ENCODE measurements around the gene DLX4. TPM values are rescaled to one million over a fixed set of nuclear protein-coding genes. Genes with fewer than 3 reads are reported as not detected.

Gene DLX4
- total and polyA plus RNA-seq, 9 donors: 0.10 TPM; not detected in 8

GRCh38 chr17:49942947-49943346 is 26.0 kb upstream of the DLX4 start:
- Histone ChIP-seq H3K9me3 (no peaks in the 10 kb centered on the region), H3K27me3 (no peaks in the 10 kb centered on the region), H3K27ac (no peak overlapping the region), H3K4me3 (no peak overlapping the region), H3K36me3 (no peaks in the 10 kb centered on the region), H3K4me1 (ENCODE audit: insufficient read depth) (no peaks in the 10 kb centered on the region)
- WGBS, 3 donors: 88 to 89% (median 89%) methylated on average over 5 of the region's 5 CpGs
- DNase-seq: no peak
- intact Hi-C loops (cut with DNase I): no loop called here
- TF ChIP-seq EP300 (IDR thresholded peaks at IDR 0.05): no peak
- TF ChIP-seq POLR2A (IDR thresholded peaks at IDR 0.05): no peak
- TF ChIP-seq, protein P1, sequence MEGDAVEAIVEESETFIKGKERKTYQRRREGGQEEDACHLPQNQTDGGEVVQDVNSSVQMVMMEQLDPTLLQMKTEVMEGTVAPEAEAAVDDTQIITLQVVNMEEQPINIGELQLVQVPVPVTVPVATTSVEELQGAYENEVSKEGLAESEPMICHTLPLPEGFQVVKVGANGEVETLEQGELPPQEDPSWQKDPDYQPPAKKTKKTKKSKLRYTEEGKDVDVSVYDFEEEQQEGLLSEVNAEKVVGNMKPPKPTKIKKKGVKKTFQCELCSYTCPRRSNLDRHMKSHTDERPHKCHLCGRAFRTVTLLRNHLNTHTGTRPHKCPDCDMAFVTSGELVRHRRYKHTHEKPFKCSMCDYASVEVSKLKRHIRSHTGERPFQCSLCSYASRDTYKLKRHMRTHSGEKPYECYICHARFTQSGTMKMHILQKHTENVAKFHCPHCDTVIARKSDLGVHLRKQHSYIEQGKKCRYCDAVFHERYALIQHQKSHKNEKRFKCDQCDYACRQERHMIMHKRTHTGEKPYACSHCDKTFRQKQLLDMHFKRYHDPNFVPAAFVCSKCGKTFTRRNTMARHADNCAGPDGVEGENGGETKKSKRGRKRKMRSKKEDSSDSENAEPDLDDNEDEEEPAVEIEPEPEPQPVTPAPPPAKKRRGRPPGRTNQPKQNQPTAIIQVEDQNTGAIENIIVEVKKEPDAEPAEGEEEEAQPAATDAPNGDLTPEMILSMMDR (IDR thresholded peaks at IDR 0.05): no peak

GRCh38 chr17:49944273-49944870 is 24.6 kb upstream of the DLX4 start:
- Histone ChIP-seq H3K4me3 (no peak overlapping the region), H3K9me3 (no peaks in the 10 kb centered on the region), H3K36me3 (no peaks in the 10 kb centered on the region), H3K27ac (no peak overlapping the region), H3K4me1 (ENCODE audit: insufficient read depth) (no peaks in the 10 kb centered on the region), H3K27me3 (no peaks in the 10 kb centered on the region)
- no peak for DNase-seq
- intact Hi-C loops (cut with DNase I): no loop called here
- TF ChIP-seq EP300 (IDR thresholded peaks at IDR 0.05): no peak
- 41 to 54% (median 41%) methylated on average over 26 of the region's 26 CpGs for WGBS, 3 donors

DNA sequence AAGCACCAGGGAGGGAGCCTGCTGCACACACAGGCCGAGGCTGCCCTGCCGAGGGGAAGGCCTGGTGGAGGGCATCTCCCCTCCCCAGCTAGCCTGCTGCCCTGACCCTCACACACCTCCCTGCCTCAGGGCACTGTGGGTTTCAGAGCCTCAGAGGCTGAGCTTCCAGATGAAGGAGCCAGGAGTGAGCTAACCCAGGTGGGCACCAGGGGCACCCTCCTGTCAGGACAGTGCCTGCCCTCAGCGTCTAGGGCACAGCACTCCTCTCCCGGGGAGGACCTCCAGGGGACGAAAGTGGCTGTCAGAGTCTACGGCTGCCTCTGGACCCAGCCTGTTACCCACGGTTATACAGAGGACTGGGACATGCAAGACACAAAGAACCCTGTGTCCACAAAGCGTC is 22.8 kb upstream of the DLX4 start:
- H3K27me3 ChIP-seq: no peaks in the 10 kb centered on the region
- H3K27ac ChIP-seq: no peak overlapping the region
- no peak for DNase-seq
- no peak overlapping the region for H3K4me3 ChIP-seq
- H3K4me1 ChIP-seq (ENCODE audit: insufficient read depth): peaks cover 4% of the 10 kb centered on the region
- 75 to 77% (median 75%) methylated on average over 8 of the region's 8 CpGs for WGBS, 3 donors
- H3K9me3 ChIP-seq: no peaks in the 10 kb centered on the region
- intact Hi-C loops (cut with DNase I): no loop called here
- H3K36me3 ChIP-seq: no peaks in the 10 kb centered on the region
- TF ChIP-seq EP300 (IDR thresholded peaks at IDR 0.05): no peak
- TF ChIP-seq, protein P1 (IDR thresholded peaks at IDR 0.05): no peak
- no peak for TF ChIP-seq POLR2A (IDR thresholded peaks at IDR 0.05)

DNA sequence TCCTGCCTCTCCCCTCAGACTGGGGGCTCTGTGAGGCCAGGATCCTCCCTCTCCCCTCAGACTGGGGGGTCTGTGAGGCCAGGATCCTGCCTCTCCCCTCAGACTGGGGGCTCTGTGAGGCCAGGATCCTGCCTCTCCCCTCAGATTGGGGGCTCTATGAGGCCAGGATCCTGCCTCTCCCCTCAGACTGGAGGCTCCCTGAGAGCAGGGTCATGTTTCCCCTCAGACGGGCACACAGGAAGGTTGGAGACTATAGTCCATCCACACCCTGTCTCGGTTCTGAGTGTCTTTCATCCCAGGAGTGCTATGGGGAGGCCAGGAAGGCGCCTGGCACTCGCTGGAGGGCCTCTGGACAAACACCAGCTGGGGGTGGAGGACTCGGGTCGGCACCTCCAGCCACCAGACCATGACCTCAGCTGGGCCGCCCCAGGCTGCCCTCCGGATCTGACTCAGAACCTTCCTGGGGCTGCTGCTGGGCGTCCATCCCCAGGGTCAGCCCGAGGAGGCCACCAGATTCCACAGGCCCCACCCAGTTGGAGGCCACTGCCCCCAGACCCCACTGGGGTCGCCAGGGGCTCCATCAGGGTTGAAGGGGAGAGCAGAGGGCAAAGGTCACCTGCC is 21.9 kb upstream of the DLX4 start:
- Histone ChIP-seq H3K36me3 (no peaks in the 10 kb centered on the region), H3K4me3 (no peak overlapping the region), H3K9me3 (no peaks in the 10 kb centered on the region), H3K27me3 (no peaks in the 10 kb centered on the region), H3K27ac (no peak overlapping the region), H3K4me1 (ENCODE audit: insufficient read depth) (peaks cover 12% of the 10 kb centered on the region)
- no peak for DNase-seq
- intact Hi-C loops (cut with DNase I): no loop called here
- WGBS, 3 donors: 80 to 83% (median 81%) methylated on average over 10 to 11 of the region's 11 CpGs
- no peak for TF ChIP-seq EP300 (IDR thresholded peaks at IDR 0.05)
- no peak for TF ChIP-seq POLR2A (IDR thresholded peaks at IDR 0.05)
- TF ChIP-seq, protein P1 (IDR thresholded peaks at IDR 0.05): no peak

DNA sequence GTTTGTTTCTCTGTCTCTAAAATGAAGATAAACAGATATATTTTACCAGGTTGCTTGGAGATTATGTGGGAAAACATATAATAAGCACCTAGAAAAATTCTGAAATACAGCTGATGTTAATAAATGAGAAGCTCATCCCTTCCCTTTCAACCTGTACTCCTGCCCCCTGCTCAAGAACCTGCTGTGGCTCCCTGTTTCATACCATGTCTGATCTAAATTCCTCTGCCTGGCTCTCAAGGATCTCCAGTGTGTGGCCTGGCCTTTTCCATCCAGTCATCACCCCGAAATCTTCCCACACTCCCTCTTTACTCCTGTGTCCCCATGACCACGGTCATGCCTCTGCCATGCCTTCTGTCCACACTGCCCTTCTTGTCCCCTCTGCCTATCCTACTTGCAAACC is 19.4 kb upstream of the DLX4 start:
- Histone ChIP-seq H3K36me3 (no peaks in the 10 kb centered on the region), H3K4me1 (ENCODE audit: insufficient read depth) (peaks cover 21% of the 10 kb centered on the region), H3K4me3 (no peak overlapping the region), H3K27ac (no peak overlapping the region), H3K9me3 (no peaks in the 10 kb centered on the region), H3K27me3 (no peaks in the 10 kb centered on the region)
- intact Hi-C loops (cut with DNase I): loop anchor here in 2 of 4 donors (5.0 kb wide), 2 partner anchors 43 to 48 kb away; partner anchors contain the start of gene DLX3 (in 1 of the 2)
- TF ChIP-seq EP300 (IDR thresholded peaks at IDR 0.05) (no peak), POLR2A (IDR thresholded peaks at IDR 0.05) (no peak)
- TF ChIP-seq, protein P1 (IDR thresholded peaks at IDR 0.05): no peak
- DNase-seq: no peak
- 92 to 94% (median 92%) methylated on average over 2 of the region's 2 CpGs for WGBS, 3 donors
